ENCODE measurements around the gene KRTAP10-7.

DNA sequence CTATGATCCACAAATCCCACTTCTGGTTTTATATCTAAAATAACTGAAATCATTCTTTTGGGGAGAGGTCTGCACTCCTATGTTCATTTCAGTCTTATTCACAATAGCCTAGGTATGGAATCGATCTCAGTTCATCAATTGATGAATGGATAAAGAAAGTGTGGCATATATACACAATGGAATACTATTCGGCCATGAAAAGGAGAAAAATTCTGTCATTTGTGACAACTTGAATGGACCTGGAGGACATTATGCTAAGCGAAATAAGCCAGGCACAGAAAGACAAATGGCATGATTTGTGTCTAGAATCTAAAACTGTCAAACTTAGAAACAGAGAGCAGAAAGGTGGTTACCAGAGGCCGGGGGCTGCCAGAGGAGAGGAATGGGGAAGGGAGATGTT lies 6.1 kb downstream of the KRTAP10-7 start:
- no peak for TF ChIP-seq POLR2A (IDR thresholded peaks at IDR 0.05)
- TF ChIP-seq, protein P1, sequence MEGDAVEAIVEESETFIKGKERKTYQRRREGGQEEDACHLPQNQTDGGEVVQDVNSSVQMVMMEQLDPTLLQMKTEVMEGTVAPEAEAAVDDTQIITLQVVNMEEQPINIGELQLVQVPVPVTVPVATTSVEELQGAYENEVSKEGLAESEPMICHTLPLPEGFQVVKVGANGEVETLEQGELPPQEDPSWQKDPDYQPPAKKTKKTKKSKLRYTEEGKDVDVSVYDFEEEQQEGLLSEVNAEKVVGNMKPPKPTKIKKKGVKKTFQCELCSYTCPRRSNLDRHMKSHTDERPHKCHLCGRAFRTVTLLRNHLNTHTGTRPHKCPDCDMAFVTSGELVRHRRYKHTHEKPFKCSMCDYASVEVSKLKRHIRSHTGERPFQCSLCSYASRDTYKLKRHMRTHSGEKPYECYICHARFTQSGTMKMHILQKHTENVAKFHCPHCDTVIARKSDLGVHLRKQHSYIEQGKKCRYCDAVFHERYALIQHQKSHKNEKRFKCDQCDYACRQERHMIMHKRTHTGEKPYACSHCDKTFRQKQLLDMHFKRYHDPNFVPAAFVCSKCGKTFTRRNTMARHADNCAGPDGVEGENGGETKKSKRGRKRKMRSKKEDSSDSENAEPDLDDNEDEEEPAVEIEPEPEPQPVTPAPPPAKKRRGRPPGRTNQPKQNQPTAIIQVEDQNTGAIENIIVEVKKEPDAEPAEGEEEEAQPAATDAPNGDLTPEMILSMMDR (IDR thresholded peaks at IDR 0.05) = no peak

Measured in breast epithelium (tissue), 3 donors.